Adrenal gland (tissue), 5 donors: ENCODE data around the gene ARHGAP10.

Source experiments
- POLR2A ChIP-seq, 2 donors: fragments of 450-650 bp; IDR thresholded peaks; one replicate each; pipeline ENCODE4 v1.6.1; 2017; ENCODE audit warnings: antibody characterized with exemption in 2 of 2, mild to moderate bottlenecking in 2 of 2, moderate library complexity in 1 of 2
- TF ChIP-seq, protein P1 (sequence below), 6 experiments: fragments of 450-650 bp in 4 of 6; fragments of 200-600 bp in 2 of 6; sonication (generic) in 1 of 6; IDR thresholded peaks; 1 replicate in 5 of 6; 2 replicates in 1 of 6; pipeline versions ENCODE4 v1.5.1 to v1.8.0; 2016 to 2021; ENCODE audit warnings: antibody characterized with exemption in 6 of 6, mild to moderate bottlenecking in 2 of 6, moderate library complexity in 1 of 6
- donor health status: DM: no; HTN: no; CAD: no.

DNA sequence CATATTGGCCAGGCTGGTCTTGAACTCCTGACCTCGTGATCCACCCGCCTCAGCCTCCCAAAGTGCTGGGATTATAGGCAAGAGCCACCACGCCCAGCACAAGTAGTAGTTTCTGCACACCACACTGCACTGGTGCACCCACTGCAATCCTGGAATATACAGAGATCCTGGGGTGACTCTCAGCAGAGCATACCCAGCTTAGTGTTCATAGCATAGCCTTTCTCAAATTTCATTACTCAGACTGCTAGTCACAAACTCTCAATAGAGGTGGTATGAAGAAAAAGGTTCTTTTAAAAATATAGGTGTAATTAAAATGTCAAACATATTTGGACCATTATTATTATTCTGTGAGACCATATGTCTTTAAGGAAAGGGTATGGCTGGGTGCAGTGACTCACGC lies 6.2 kb upstream of the ARHGAP10 start:
- TF ChIP-seq POLR2A (IDR thresholded peaks at IDR 0.05): no peak
- TF ChIP-seq, protein P1, sequence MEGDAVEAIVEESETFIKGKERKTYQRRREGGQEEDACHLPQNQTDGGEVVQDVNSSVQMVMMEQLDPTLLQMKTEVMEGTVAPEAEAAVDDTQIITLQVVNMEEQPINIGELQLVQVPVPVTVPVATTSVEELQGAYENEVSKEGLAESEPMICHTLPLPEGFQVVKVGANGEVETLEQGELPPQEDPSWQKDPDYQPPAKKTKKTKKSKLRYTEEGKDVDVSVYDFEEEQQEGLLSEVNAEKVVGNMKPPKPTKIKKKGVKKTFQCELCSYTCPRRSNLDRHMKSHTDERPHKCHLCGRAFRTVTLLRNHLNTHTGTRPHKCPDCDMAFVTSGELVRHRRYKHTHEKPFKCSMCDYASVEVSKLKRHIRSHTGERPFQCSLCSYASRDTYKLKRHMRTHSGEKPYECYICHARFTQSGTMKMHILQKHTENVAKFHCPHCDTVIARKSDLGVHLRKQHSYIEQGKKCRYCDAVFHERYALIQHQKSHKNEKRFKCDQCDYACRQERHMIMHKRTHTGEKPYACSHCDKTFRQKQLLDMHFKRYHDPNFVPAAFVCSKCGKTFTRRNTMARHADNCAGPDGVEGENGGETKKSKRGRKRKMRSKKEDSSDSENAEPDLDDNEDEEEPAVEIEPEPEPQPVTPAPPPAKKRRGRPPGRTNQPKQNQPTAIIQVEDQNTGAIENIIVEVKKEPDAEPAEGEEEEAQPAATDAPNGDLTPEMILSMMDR (IDR thresholded peaks at IDR 0.05): no peak
